ENCODE results near the gene BICC1.

The BICC1 gene

DNA sequence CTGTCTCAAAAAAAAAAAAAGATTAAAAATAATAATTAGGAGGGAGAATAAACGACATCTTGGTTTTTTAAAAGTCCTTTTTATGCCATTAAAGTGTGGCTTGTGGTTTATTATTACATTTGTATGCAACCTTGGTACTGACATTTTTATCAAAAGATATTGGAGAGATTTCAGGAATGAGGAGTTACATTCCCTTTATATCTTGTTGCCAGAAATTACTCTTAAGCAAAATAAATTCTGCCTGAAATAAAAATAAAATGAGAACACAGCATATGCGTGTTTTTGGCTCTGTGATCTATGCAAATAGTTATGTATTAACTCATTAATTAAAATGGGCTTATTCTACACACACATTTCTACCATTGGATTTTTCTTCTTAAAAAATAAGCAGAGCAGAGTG is 202.4 kb downstream of the BICC1 start:
- DNase-seq = no peak

DNA sequence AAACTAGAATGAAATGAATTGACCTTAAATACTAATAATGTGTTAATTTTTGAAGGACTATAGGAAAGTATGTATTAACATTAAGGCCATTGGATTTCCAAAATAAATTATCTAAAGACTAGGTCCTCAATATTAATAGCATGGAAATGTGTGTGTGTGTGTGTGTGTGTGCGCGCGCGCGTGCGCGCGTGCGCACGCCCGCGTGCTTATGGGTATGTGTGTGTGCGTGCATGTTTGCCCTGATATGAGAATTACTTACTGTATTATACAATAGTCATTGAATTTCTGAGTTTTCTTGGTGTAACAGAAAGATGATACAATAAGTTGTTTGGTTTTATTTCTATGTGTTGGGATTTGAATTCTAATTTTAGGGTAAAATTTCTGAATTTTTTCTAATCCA is 205.9 kb downstream of the BICC1 start:
- DNase-seq = no peak

GRCh38 chr10:58721601-58722281 is 209.1 kb downstream of the BICC1 start:
- no peak for DNase-seq

DNA sequence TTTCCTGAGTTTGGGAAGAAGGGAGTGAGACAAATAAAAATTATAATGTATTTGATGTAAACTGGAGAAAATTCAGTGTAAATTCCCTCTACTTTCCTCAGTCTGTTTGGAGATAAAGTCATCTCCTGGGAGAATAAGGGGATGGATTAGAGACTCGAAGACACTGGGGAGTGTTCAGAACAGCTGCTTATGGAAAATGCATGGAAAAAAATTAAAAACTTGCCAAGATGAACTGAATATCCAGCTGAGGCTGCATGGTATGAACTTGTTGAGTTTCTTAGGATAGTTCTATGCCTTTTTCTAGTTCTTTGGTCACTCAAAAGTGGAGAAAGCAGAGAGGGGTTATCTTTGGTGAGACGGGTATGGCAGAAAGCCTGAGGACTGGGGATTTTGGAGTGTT is 210.5 kb downstream of the BICC1 start:
- no peak for DNase-seq

- DNase-seq = no peak
Measured at GRCh38 chr10:58723966-58724365, 211.3 kb downstream of the BICC1 start.

- no peak for DNase-seq
Measured at GRCh38 chr10:58724781-58725180, 212.1 kb downstream of the BICC1 start.

DNA sequence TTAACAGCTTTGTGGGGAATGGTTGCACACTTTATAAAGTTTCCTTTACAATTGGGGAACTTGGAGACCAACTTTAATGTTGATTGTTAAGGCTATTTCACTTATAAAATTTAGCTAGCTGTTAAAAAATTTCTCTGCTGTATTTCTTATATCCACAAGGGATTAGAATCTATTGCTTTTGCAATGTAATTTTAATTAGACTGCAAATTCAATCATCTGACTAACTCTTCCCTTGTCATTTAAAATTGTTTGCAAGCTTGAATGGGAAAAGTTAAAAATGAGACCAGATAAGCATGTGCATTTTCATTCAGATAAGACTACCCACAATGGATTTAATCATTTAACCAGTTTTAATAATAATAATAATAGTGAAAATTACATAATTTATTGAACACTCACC is 213.2 kb downstream of the BICC1 start:
- DNase-seq = no peak

GRCh38 chr10:58727633-58728032 is 215.0 kb downstream of the BICC1 start:
- DNase-seq = no peak

DNA sequence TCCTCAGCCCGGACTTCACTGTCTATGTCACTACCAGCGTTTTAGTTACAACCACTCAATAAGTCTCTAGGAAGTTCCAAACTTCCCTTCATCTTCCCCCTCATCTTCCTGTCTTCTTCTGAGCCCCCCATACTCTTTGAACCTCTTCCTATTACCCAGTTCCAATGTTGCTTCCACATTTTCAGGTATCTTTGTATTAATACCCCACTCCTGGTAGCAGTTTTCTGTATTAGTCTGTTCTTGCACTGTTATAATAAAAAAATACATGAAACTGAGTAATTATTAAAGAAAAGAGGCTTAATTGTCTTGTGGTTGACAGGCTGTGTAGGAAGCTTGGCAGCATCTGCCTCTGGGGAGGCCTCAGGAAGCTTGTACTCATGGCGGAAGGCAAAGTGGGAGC is 218.6 kb downstream of the BICC1 start:
- no peak for DNase-seq

DNA sequence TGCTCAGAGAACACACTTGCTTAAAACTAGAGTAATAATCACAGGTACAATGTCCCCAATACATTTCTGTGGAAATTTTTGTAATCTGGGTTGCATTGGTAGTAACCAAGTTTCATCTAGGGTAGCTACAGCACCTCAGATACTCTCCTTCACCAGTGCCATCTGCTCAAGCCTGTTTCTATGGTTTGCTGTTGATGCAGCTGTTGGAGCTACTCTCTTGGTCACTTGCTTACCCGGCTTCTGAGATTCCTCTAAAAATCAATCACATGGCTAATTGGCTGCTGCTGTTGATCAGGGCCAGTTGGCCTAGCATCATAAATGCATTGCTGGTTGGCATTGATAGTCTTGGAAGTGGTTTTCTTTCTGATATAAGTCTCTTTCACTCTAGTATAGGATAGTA is 220.8 kb downstream of the BICC1 start:
- DNase-seq = no peak

DNA sequence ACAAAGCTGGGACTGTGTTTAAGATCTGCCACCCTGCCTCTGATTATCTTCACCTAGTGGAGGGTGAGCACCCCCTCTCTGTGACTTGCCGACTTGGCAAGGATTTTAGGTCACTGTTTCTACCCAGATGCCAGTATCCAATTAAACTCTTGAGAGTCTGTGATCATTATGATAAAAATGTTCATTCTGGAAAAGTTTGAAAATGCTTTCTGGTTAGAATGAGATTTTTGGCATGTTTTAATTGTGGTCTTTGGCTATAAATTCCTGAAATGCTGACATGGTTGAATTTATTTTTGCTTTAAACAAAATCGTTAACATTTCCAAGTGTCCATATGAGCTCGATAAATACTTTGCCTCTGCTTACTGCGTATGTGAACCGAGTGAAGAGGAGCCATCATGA is 221.4 kb downstream of the BICC1 start:
- no peak for DNase-seq

DNA sequence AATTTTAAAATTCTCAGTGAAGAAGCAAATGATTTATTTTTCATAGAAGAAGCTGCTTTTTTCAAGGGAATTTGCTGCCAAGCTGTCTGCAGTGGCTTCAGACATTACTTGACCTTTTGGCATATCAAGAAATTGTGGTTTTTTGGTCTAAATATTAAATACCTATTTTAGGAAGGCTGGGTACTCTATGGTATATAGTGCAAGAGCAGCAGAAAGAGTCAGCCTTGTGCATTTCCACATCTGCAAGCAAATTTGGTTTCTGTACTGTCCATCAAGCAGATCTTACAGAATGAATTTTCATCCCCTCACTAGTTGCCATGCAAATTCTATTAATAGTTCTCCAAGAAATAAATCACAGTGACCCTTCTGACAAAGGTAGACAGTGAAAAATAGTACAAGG is 222.0 kb downstream of the BICC1 start:
- DNase-seq = no peak

- no peak for DNase-seq
Measured at GRCh38 chr10:58735087-58735486, 222.4 kb downstream of the BICC1 start.

DNA sequence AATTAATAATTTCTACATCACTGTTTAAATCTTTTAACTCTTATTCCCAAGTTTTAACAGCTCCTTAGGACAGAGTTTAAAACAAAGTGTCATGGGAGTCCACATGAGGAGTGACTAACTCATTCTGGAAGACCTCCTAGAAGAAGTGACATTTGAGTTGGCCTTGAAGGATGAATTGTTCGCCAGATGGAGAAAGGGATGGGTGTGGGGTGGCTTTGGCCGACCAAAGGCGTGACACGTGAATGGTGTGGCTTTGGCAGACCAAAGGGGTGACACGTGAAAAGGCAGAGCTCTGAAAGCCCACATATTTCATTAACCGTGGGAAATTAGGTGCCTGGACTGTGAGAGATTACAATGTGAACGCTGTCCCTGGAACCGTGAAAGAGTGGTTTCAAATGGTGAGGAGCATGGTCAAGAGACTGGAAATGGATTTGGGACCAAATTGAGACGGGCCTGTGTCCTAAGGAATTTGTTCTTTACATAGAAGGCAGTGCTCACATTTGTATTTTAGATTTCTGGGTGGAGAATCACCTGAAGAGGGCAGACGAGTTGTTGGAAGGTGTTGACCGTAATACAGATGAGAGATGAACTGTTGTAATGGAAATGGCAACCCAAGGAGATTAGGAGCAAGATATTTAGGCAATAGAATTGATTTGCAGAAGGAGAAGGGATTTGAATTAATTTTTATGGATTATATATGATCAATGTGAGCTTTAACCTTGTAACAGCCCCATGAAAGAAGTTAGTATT is 228.1 kb downstream of the BICC1 start:
- DNase-seq = no peak

GRCh38 chr10:58741673-58742072 is 229.0 kb downstream of the BICC1 start:
- DNase-seq = no peak

DNA sequence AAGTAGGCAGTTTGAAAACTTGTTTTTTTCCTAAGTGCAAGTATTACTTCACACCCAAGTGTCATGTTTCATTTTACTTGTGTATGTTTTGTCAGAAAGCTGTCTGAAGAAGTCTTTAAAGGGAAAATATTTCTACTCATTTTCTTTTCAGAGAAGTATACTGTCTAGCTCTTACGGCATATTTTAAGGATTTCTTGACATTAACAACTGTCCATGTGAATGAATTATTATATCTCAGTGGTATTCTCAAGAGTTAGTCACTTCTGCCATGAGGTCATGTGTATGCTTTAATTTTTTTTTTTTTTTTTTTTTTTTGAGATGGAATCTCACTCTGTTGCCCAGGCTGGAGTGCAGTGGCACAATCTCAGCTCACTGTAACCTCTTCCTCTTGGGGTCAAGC is 229.5 kb downstream of the BICC1 start:
- no peak for DNase-seq

GRCh38 chr10:58743466-58744115 is 230.9 kb downstream of the BICC1 start:
- DNase-seq = no peak

GRCh38 chr10:58746474-58747185 is 234.0 kb downstream of the BICC1 start:
- DNase-seq = no peak

DNA sequence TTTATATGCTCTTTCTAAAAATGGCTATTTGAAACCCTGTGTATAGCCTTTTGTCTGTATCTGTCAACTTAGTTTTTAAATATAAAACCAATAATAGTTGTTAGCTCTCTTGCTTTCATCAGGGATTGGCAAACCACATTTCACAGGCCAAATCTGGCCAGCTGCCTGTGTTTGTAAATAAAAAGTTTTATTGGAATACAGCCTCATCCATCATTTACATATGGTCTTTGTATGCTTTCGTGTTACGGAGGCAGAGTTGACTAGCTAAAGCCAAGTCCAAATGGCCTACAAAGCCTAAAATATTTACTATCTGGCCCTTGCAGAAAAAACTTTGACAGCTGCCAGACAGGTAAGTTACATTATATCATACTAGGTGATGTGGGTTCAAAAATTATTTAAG is 235.0 kb downstream of the BICC1 start:
- no peak for DNase-seq

DNA sequence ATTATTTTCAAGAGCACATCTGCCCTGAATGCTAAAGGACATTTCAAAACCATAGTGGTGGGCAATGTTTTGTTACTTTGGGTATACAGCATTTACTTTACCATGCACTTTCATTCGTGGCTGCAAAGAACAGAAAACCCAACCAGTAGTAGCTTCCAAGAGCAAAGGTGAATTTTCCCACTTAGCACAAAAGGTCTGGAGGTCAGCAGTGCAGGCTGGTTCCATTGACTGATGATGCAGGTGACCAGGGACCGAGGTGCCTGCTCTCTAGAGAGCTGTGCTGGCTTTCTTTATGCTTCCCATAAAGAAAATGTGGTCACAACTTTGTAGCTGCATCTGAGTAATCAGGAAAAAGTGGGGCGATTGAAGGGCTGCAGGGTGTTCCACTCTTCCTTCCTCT is 240.0 kb downstream of the BICC1 start:
- no peak for DNase-seq

- DNase-seq = no peak
Measured at GRCh38 chr10:58753425-58753824, 240.8 kb downstream of the BICC1 start.

- no peak for DNase-seq
Measured at GRCh38 chr10:58754469-58755339, 242.0 kb downstream of the BICC1 start.

- no peak for DNase-seq
Measured at GRCh38 chr10:58755340-58755610, 242.6 kb downstream of the BICC1 start.

Measured in islet precursor cell (in vitro differentiated cells).